Tibial artery (tissue), 4 donors: ENCODE data around the gene COL18A1.

ENCODE experiments used
- DNase-seq, 2 donors: peaks; one replicate each; pipeline ENCODE4 v3.0.0-alpha.2; 2019
- H3K27ac ChIP-seq, 2 donors: fragments of 200-600 bp; sonication (generic) in 1 of 2; 1 replicate in 1 of 2; 2 replicates in 1 of 2; pipeline ENCODE4 v1.5.1; 2018 to 2019; ENCODE audit warnings: mild to moderate bottlenecking in 1 of 2
- H3K27me3 ChIP-seq, 2 donors: fragments of 200-600 bp; sonication (generic) in 1 of 2; one replicate each; pipeline versions ENCODE4 v1.5.1 to v1.6.0; 2016 to 2019
- H3K36me3 ChIP-seq, 3 donors: fragments of 200-600 bp; sonication (generic) in 2 of 3; one replicate each; pipeline ENCODE4 v1.5.1; 2016 to 2019; ENCODE audit warnings: mild to moderate bottlenecking in 2 of 3
- H3K4me1 ChIP-seq, 4 donors: fragments of 200-600 bp; sonication (generic) in 2 of 4; 1 replicate in 3 of 4; 2 replicates in 1 of 4; pipeline ENCODE4 v1.5.1; 2016 to 2019
- H3K4me3 ChIP-seq, 2 donors: fragments of 200-600 bp; sonication (generic) in 1 of 2; 1 replicate in 1 of 2; 2 replicates in 1 of 2; pipeline ENCODE4 v1.5.1; 2018 to 2019; ENCODE audit warnings: mild to moderate bottlenecking in 2 of 2
- H3K9me3 ChIP-seq, 3 donors: fragments of 200-600 bp; sonication (generic) in 1 of 3; one replicate each; pipeline ENCODE4 v1.5.1; 2016 to 2019
- CTCF ChIP-seq, 2 experiments: fragments of 200-600 bp in 1 of 2; fragments of 450-650 bp in 1 of 2; IDR thresholded peaks; one replicate each; pipeline ENCODE4 v1.5.1; 2017 to 2019; ENCODE audit warnings: antibody characterized with exemption in 2 of 2, mild to moderate bottlenecking in 1 of 2, moderate library complexity in 1 of 2
- intact Hi-C: fragments of 100-400 bp; cut with DNase I; formaldehyde crosslinking; loops from one replicate; pipeline ENCODE4 v1.15.0; 2023; ENCODE audit warnings: low total_unique reads

Gene COL18A1

GRCh38 chr21:45430521-45431501, 25.8 kb downstream of the COL18A1 start:
- TF ChIP-seq CTCF (IDR thresholded peaks at IDR 0.05): no peak
- peak overlapping the region; percentile 4 to 12 for H3K4me3 ChIP-seq

GRCh38 chr21:45431781-45432572, 27.0 kb downstream of the COL18A1 start:
- intact Hi-C loops: loop anchor here (5.0 kb wide), 2 partner anchors 45 to 125 kb away; no protein-coding TSS in a partner anchor
- no peaks in the 10 kb centered on the region for H3K27me3 ChIP-seq
- H3K4me3 ChIP-seq: peak overlapping the region; percentile 6
- peaks cover 0 to 98% (median 78%) of the 10 kb centered on the region in 4 donors for H3K4me1 ChIP-seq
- DNase-seq: no peak
- no peaks in the 10 kb centered on the region for H3K36me3 ChIP-seq
- TF ChIP-seq CTCF (IDR thresholded peaks at IDR 0.05): no peak
- no peaks in the 10 kb centered on the region for H3K9me3 ChIP-seq
- H3K27ac ChIP-seq: peak overlapping the region; percentile 77 to 98

More at GRCh38 chr21:45430521-45431501, 25.8 kb downstream of the COL18A1 start:
- H3K27ac ChIP-seq: peak overlapping the region; percentile 77 to 98
- intact Hi-C loops: loop anchor here (5.0 kb wide), 2 partner anchors 44 to 124 kb away; no protein-coding TSS in a partner anchor
- H3K27me3 ChIP-seq: no peaks in the 10 kb centered on the region
- H3K36me3 ChIP-seq: no peaks in the 10 kb centered on the region
- peaks cover 0 to 100% (median 75%) of the 10 kb centered on the region in 4 donors for H3K4me1 ChIP-seq
- no peaks in the 10 kb centered on the region for H3K9me3 ChIP-seq
- no peak for DNase-seq

DNA sequence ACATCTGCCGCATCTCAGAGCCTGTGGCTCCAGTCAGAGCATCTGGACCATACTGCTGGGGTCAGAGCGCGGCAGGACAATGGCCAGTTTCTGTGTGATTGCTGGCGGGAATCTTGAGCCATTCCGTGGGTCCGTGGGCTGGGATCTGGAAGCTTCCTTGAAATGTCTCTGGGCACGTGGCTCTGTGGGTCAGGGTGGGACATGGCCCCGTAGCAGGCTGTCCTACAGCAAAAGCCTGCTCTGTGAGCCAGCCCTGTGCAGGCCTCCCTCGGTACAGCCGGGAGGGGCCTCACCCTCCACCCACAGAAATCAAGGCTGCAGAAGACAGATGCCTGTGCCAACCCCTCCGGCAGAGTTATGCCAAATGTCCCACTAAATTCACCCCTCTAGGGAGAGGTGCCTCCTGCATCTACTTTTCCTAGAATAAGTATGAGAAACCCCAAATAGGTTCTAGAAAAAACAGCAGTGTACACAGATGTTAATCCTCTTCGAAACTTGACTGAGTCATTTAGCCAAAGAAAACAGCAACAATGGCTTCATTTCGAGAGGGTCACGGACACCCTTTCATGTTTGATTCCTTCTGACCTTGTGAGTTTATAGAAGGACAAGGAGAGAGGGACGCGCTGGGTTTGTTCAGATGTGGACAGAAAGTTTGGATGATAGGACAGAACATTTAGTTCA, 27.8 kb downstream of the COL18A1 start:
- Histone ChIP-seq H3K27ac (peak overlapping the region; percentile 77 to 98), H3K36me3 (no peaks in the 10 kb centered on the region), H3K4me1 (peaks cover 0 to 91% (median 70%) of the 10 kb centered on the region in 4 donors), H3K27me3 (no peaks in the 10 kb centered on the region), H3K9me3 (no peaks in the 10 kb centered on the region), H3K4me3 (peak overlapping the region; percentile 6)
- no peak for TF ChIP-seq CTCF (IDR thresholded peaks at IDR 0.05)
- intact Hi-C loops: loop anchor here (5.0 kb wide), 2 partner anchors 45 to 125 kb away; no protein-coding TSS in a partner anchor
- DNase-seq: peak in 1 of 2 donors; percentile 86

GRCh38 chr21:45433301-45433700, 28.3 kb downstream of the COL18A1 start:
- no peak overlapping the region for H3K4me3 ChIP-seq
- H3K36me3 ChIP-seq: no peaks in the 10 kb centered on the region
- no peak for DNase-seq
- H3K4me1 ChIP-seq: peaks cover under 1 to 87% (median 66%) of the 10 kb centered on the region in 4 donors
- H3K9me3 ChIP-seq: no peaks in the 10 kb centered on the region
- H3K27ac ChIP-seq: peak overlapping the region; percentile 77 to 98
- H3K27me3 ChIP-seq: no peaks in the 10 kb centered on the region
- intact Hi-C loops: loop anchor here (5.0 kb wide), 2 partner anchors 46 to 126 kb away; no protein-coding TSS in a partner anchor
- no peak for TF ChIP-seq CTCF (IDR thresholded peaks at IDR 0.05)
